ENCODE measurements around the gene UPF2. TPM values are rescaled to one million over a fixed set of nuclear protein-coding genes. Genes with fewer than 3 reads are reported as not detected.
"Not testable (repeated sequence)": the region's sequence is repeated elsewhere in the genome, so short reads cannot be mapped to it uniquely, and the experiment has no call there.

Gene UPF2
- total RNA-seq, 3 donors from 2014 or later: 20.6 to 36.8 (median 22.3) TPM

- H3K4me3 ChIP-seq: no peak overlapping the region
- no peak for TF ChIP-seq CTCF (IDR thresholded peaks at IDR 0.05)
These were observed 148.8 kb downstream of the UPF2 start for GRCh38 chr10:11893749-11894278.

GRCh38 chr10:11891776-11892486 lies 150.7 kb downstream of the UPF2 start:
- intact Hi-C loops (cut with DNase I, micrococcal nuclease): no loop called here
- Histone ChIP-seq H3K9me3 (no peaks in the 10 kb centered on the region), H3K4me1 (ENCODE audit: low read depth) (no peaks in the 10 kb centered on the region), H3K4me3 (no peak overlapping the region), H3K36me3 (ENCODE audit: low read depth) (no peaks in the 10 kb centered on the region)
- no peak for DNase-seq
- TF ChIP-seq CTCF (IDR thresholded peaks at IDR 0.05): no peak
- no peak for ATAC-seq

More at GRCh38 chr10:11893749-11894278, 148.8 kb downstream of the UPF2 start:
- no peak for DNase-seq
- Histone ChIP-seq H3K9me3 (no peaks in the 10 kb centered on the region), H3K4me1 (ENCODE audit: low read depth) (no peaks in the 10 kb centered on the region), H3K36me3 (ENCODE audit: low read depth) (no peaks in the 10 kb centered on the region)
- no peak for ATAC-seq
- intact Hi-C loops (cut with DNase I, micrococcal nuclease): no loop called here

GRCh38 chr10:11889263-11889662 lies 153.3 kb downstream of the UPF2 start:
- H3K4me3 ChIP-seq; DNase-seq; ATAC-seq; H3K4me1 ChIP-seq (ENCODE audit: low read depth); H3K36me3 ChIP-seq (ENCODE audit: low read depth); H3K9me3 ChIP-seq; intact Hi-C loops (cut with DNase I, micrococcal nuclease): not testable (repeated sequence)

GRCh38 chr10:11887381-11888227 lies 155.0 kb downstream of the UPF2 start:
- H3K4me3 ChIP-seq: no peak overlapping the region
- no peaks in the 10 kb centered on the region for H3K36me3 ChIP-seq (ENCODE audit: low read depth)
- DNase-seq (no peak), ATAC-seq (no peak)
- H3K9me3 ChIP-seq: no peaks in the 10 kb centered on the region
- intact Hi-C loops (cut with DNase I, micrococcal nuclease): no loop called here
- no peak for TF ChIP-seq CTCF (IDR thresholded peaks at IDR 0.05)
- no peaks in the 10 kb centered on the region for H3K4me1 ChIP-seq (ENCODE audit: low read depth)

- no peaks in the 10 kb centered on the region for H3K9me3 ChIP-seq
- no peaks in the 10 kb centered on the region for H3K36me3 ChIP-seq (ENCODE audit: low read depth)
- no peak for TF ChIP-seq CTCF (IDR thresholded peaks at IDR 0.05)
- no peaks in the 10 kb centered on the region for H3K4me1 ChIP-seq (ENCODE audit: low read depth)
- DNase-seq (no peak), ATAC-seq (no peak)
- no peak overlapping the region for H3K4me3 ChIP-seq
- intact Hi-C loops (cut with DNase I, micrococcal nuclease): no loop called here
These were observed 155.8 kb downstream of the UPF2 start for GRCh38 chr10:11886851-11887250.

GRCh38 chr10:11886138-11886474 lies 156.5 kb downstream of the UPF2 start:
- H3K4me1 ChIP-seq (ENCODE audit: low read depth): no peaks in the 10 kb centered on the region
- H3K9me3 ChIP-seq: no peaks in the 10 kb centered on the region
- intact Hi-C loops (cut with DNase I, micrococcal nuclease): no loop called here
- no peak for ATAC-seq
- no peak for DNase-seq
- no peak overlapping the region for H3K4me3 ChIP-seq
- H3K36me3 ChIP-seq (ENCODE audit: low read depth): no peaks in the 10 kb centered on the region
- no peak for TF ChIP-seq CTCF (IDR thresholded peaks at IDR 0.05)

Data from mucosa of descending colon (tissue), 3 donors.